ENCODE measurements around the gene CRKL. TPM values are rescaled to one million over a fixed set of nuclear protein-coding genes. Genes with fewer than 3 reads are reported as not detected.

CRKL gene
- total RNA-seq, 1 experiment from 2014 or later, result 106 TPM

- H2BK20ac ChIP-seq (ENCODE audit: low read depth, low read length, poor library complexity, severe bottlenecking), result no peak overlapping the region
- WGBS (ENCODE audit: extremely low coverage, insufficient read length, low lambda C conversion rate), result no CpG with 5 or more reads among the region's 19 CpGs
- H3K27me3 Mint-ChIP-seq (ENCODE audit: low read depth), result no peaks in the 10 kb centered on the region
- H3K9me3 Mint-ChIP-seq, result peaks cover 0 to 2% of the 10 kb centered on the region in 2 experiments; a peak in 3 of 5 replicates
- TF ChIP-seq, protein P1, sequence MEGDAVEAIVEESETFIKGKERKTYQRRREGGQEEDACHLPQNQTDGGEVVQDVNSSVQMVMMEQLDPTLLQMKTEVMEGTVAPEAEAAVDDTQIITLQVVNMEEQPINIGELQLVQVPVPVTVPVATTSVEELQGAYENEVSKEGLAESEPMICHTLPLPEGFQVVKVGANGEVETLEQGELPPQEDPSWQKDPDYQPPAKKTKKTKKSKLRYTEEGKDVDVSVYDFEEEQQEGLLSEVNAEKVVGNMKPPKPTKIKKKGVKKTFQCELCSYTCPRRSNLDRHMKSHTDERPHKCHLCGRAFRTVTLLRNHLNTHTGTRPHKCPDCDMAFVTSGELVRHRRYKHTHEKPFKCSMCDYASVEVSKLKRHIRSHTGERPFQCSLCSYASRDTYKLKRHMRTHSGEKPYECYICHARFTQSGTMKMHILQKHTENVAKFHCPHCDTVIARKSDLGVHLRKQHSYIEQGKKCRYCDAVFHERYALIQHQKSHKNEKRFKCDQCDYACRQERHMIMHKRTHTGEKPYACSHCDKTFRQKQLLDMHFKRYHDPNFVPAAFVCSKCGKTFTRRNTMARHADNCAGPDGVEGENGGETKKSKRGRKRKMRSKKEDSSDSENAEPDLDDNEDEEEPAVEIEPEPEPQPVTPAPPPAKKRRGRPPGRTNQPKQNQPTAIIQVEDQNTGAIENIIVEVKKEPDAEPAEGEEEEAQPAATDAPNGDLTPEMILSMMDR (conservative IDR thresholded peaks at IDR 0.05), result no peak
- no peak overlapping the region for H3T11ph ChIP-seq (ENCODE audit: low read length)
- H3K14ac ChIP-seq (ENCODE audit: insufficient read depth, low read length), result no peak overlapping the region
- no peak overlapping the region for H3K4ac ChIP-seq (ENCODE audit: low read depth, low read length)
- peak overlapping the region; percentile 82 to 98 (median 90) for H3K27ac Mint-ChIP-seq
- no peaks in the 10 kb centered on the region for H3K9me3 ChIP-seq (ENCODE audit: control insufficient read depth, low read depth, low read length)
- H2AFZ ChIP-seq (ENCODE audit: low read length), result no peak overlapping the region
- no peak overlapping the region for H4K91ac ChIP-seq (ENCODE audit: insufficient read length, low read depth, low read length)
- peaks cover 29 to 36% of the 10 kb centered on the region in 2 experiments for H3K4me1 Mint-ChIP-seq
- H3K27me3 ChIP-seq (ENCODE audit: insufficient read depth, low read length), result no peaks in the 10 kb centered on the region
- H3K9ac ChIP-seq (ENCODE audit: extremely low read depth, insufficient read length, low read length), result peak overlapping the region; percentile 62
- H3K36me3 Mint-ChIP-seq (ENCODE audit: insufficient read depth in 1 of 3, low read depth in 3 of 3), result peaks cover 13 to 31% (median 20%) of the 10 kb centered on the region in 3 experiments
- no peak overlapping the region for H3K18ac ChIP-seq (ENCODE audit: insufficient read length, low read depth, low read length)
- H3K4me1 ChIP-seq (ENCODE audit: insufficient read depth, low read length), result peaks cover 3% of the 10 kb centered on the region; the same call in 1 of the 2 replicates
- H3K4me2 ChIP-seq (ENCODE audit: insufficient read depth, insufficient read length, low read length), result peak overlapping the region; percentile 18
- peak overlapping the region; percentile 98 to 99 for H3K4me3 Mint-ChIP-seq
- no peak for DNase-seq
- H4K5ac ChIP-seq (ENCODE audit: insufficient read length, low read depth, low read length), result no peak overlapping the region
- H3K23me2 ChIP-seq (ENCODE audit: insufficient read length, low read depth, low read length, poor library complexity, severe bottlenecking), result peaks cover 11% of the 10 kb centered on the region
- H4K8ac ChIP-seq (replicated peaks; ENCODE audit: insufficient read length, low read depth, low read length), result no peak overlapping the region
- H3K27ac ChIP-seq (ENCODE audit: insufficient read length, low read depth, low read length), result no peak overlapping the region
- H3K23ac ChIP-seq (ENCODE audit: insufficient read length, low read depth, low read length), result no peak overlapping the region
- H3K79me1 ChIP-seq (ENCODE audit: insufficient read depth, low read depth, low read length, poor library complexity, severe bottlenecking), result no peaks in the 10 kb centered on the region
- H3K56ac ChIP-seq (ENCODE audit: insufficient read length, low read depth, low read length), result no peak overlapping the region
- H2BK15ac ChIP-seq (ENCODE audit: low read depth, low read length), result no peak overlapping the region
- no peak overlapping the region for H2BK120ac ChIP-seq (ENCODE audit: low read depth, low read length, poor library complexity, severe bottlenecking)
- no peaks in the 10 kb centered on the region for H4K20me1 ChIP-seq (ENCODE audit: control insufficient read depth, insufficient read depth, insufficient read length)
- H2BK5ac ChIP-seq (ENCODE audit: insufficient read length, low read length), result no peak overlapping the region
- H3K79me2 ChIP-seq (ENCODE audit: insufficient read depth, low read length), result peaks cover 46% of the 10 kb centered on the region
- no peak overlapping the region for H2BK12ac ChIP-seq (ENCODE audit: insufficient read length, low read depth, low read length)
- H2AK5ac ChIP-seq (ENCODE audit: insufficient read length, low read length), result no peak overlapping the region
Observed at GRCh38 chr22:20918663-20919218, 1.5 kb downstream of the CRKL start.
